ENCODE results near the gene NR1D2.

NR1D2 gene

DNA sequence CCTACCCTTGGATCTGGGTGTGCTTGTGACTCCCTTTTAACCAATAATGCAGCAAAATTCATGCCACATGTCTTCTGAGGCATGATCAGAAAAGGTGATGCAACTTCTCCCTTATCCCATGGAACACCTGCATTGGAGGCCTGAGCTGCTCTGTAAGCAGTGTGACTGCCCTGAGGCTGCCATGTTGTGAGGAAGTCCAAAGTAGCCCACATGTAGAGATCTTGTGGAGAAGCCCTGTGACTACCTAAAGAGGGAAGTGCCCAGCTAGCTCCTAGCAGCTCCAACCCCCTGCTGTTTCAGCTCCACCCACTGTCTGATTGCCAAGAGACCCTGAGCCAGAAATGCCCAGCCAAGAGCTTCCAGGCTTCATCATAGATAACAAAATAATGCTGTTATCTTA is 6.4 kb upstream of the NR1D2 start:
- in situ Hi-C loops (cut with HindIII; ENCODE audit: low pct_ligation_motif_present, low sequenced_read_pairs): no loop called here
- TF ChIP-seq, protein P1, sequence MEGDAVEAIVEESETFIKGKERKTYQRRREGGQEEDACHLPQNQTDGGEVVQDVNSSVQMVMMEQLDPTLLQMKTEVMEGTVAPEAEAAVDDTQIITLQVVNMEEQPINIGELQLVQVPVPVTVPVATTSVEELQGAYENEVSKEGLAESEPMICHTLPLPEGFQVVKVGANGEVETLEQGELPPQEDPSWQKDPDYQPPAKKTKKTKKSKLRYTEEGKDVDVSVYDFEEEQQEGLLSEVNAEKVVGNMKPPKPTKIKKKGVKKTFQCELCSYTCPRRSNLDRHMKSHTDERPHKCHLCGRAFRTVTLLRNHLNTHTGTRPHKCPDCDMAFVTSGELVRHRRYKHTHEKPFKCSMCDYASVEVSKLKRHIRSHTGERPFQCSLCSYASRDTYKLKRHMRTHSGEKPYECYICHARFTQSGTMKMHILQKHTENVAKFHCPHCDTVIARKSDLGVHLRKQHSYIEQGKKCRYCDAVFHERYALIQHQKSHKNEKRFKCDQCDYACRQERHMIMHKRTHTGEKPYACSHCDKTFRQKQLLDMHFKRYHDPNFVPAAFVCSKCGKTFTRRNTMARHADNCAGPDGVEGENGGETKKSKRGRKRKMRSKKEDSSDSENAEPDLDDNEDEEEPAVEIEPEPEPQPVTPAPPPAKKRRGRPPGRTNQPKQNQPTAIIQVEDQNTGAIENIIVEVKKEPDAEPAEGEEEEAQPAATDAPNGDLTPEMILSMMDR (IDR thresholded peaks at IDR 0.05; ENCODE audit: low read depth, low read length, missing control alignments): no peak
- no peak overlapping the region for H3K4me3 ChIP-seq (ENCODE audit: low read depth, low read length)
- no peak overlapping the region for H3K27ac ChIP-seq
- no peaks in the 10 kb centered on the region for H3K27me3 ChIP-seq (replicated peaks)
- no peak for DNase-seq
- H3K36me3 ChIP-seq (replicated peaks): no peaks in the 10 kb centered on the region

DNA sequence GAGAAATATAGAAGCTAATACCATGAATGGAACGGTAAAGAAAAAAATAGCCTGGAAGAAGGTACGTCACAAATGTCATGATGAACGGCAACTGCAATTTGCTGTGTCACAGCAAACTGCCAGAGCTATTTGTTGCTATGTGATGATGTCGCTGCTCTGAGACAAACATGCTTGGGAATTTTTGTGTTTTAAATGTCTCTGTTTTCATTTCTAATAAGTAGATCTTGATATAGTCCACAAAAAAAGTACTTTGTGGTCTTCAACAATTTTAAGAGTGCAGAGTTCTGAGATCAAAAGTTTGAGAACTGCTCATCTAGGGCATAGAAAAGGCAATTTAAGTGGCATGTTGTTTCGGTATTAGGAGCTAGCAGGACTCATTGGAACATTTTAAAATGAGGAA is 4.3 kb upstream of the NR1D2 start:
- Histone ChIP-seq H3K36me3 (replicated peaks) (no peaks in the 10 kb centered on the region), H3K4me3 (ENCODE audit: low read depth, low read length) (no peak overlapping the region), H3K27me3 (replicated peaks) (no peaks in the 10 kb centered on the region), H3K27ac (no peak overlapping the region)
- TF ChIP-seq, protein P1 (IDR thresholded peaks at IDR 0.05; ENCODE audit: low read depth, low read length, missing control alignments): no peak
- no peak for DNase-seq
- in situ Hi-C loops (cut with HindIII; ENCODE audit: low pct_ligation_motif_present, low sequenced_read_pairs): no loop called here

DNA sequence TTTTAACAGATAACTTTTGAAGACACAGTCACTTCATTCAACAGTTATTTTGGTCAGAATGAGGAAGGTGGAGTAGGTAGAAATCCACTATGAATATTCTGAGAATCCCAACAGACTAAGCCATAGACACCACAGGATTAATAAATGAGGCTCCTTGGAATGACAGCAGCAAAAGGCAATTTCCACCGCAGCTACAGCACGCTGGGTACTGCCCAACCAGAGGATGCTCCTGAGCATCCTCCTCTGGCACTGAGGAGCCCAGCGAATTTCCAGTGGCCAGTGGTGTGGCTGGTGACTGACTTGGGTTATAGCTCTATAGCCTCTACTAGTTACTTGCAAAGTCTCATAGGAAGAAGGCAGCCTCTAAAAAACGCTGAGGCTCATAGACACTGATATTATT is 3.6 kb upstream of the NR1D2 start:
- TF ChIP-seq, protein P1 (IDR thresholded peaks at IDR 0.05; ENCODE audit: low read depth, low read length, missing control alignments): no peak
- no peak overlapping the region for H3K27ac ChIP-seq
- H3K27me3 ChIP-seq (replicated peaks): no peaks in the 10 kb centered on the region
- no peak overlapping the region for H3K4me3 ChIP-seq (ENCODE audit: low read depth, low read length)
- no peaks in the 10 kb centered on the region for H3K36me3 ChIP-seq (replicated peaks)
- no peak for DNase-seq
- in situ Hi-C loops (cut with HindIII; ENCODE audit: low pct_ligation_motif_present, low sequenced_read_pairs): no loop called here

DNA sequence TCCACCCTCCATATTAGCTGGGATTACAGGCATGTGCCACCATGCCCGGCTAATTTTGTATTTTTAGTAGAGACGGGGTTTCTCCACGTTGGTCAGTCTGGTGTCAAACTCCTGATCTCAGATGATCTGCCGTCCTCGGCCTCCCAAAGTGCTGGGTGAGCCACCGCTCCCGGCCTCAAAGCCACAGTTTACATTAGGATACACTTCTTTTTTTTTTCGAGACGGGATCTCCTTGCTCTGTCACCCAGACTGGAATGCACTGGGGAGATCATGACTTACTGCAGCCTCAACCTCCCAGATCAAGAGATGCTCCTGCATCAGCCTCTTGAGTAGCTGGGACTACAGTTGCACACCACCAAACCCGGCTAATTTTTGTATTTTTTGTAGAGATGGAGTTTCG is 2.5 kb upstream of the NR1D2 start:
- no peak overlapping the region for H3K4me3 ChIP-seq (ENCODE audit: low read depth, low read length)
- in situ Hi-C loops (cut with HindIII; ENCODE audit: low pct_ligation_motif_present, low sequenced_read_pairs): no loop called here
- DNase-seq: no peak
- H3K36me3 ChIP-seq (replicated peaks): no peaks in the 10 kb centered on the region
- no peaks in the 10 kb centered on the region for H3K27me3 ChIP-seq (replicated peaks)
- no peak overlapping the region for H3K27ac ChIP-seq
- TF ChIP-seq, protein P1 (IDR thresholded peaks at IDR 0.05; ENCODE audit: low read depth, low read length, missing control alignments): no peak

DNA sequence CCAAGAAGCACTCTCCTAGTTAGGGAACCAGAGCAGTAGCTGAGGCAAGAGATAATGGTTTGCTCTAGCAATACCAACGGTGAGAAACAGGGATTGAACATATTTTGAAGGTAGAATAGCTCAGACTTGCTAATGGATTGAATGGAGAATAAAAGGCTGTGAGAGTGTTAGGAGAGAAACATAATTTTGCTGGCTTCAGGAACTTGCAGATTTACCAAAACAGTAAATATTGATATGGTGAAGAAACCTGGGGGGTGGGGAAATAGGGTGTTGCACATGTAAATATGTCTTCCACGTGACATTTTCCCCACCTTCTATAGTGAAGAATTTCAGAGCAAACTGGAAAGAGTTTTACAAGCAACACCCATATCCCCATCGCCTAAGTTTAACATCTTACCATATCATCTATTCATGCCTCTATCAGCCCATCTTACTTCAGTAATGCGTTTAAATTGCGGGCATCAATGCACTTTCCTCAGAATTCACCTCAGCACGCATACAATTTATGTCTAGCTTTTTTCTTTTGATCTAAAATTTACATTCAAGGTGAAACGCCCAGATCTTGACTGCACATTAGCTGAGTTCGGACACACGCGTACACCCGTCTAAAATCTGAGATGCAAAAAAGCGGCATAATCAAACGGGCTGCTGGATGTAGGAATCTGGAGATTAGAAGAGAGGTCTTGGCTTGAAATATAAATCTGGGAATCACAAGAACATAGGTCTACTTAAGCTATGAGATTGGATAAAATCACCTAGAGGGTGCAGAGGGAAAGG is 891 bp upstream of the NR1D2 start:
- no peak overlapping the region for H3K27ac ChIP-seq
- H3K4me3 ChIP-seq (ENCODE audit: low read depth, low read length): peak overlapping the region; percentile 71
- in situ Hi-C loops (cut with HindIII; ENCODE audit: low pct_ligation_motif_present, low sequenced_read_pairs): no loop called here
- DNase-seq: no peak
- TF ChIP-seq, protein P1 (IDR thresholded peaks at IDR 0.05; ENCODE audit: low read depth, low read length, missing control alignments): no peak
- H3K27me3 ChIP-seq (replicated peaks): no peaks in the 10 kb centered on the region
- H3K36me3 ChIP-seq (replicated peaks): no peaks in the 10 kb centered on the region

DNA sequence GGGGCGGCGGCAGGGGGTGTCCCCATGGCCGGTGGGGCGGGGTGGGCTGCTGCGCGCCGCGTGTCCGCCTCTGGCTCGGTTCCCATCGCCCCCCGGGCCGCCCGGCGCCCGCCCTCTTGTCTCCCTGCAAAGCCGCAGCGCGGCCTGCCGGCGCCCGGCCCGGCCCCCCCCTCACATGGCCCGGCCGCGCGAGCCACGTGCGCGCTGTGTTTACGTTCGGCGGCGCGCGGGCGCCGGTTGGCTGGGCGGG is 502 bp downstream of the NR1D2 start:
- Histone ChIP-seq H3K27ac (peak overlapping the region; percentile 87), H3K4me3 (ENCODE audit: low read depth, low read length) (peak overlapping the region; percentile 71), H3K36me3 (replicated peaks) (no peaks in the 10 kb centered on the region), H3K27me3 (replicated peaks) (no peaks in the 10 kb centered on the region)
- TF ChIP-seq, protein P1 (IDR thresholded peaks at IDR 0.05; ENCODE audit: low read depth, low read length, missing control alignments): no peak
- no peak for DNase-seq
- in situ Hi-C loops (cut with HindIII; ENCODE audit: low pct_ligation_motif_present, low sequenced_read_pairs): no loop called here

Data from brain microvascular endothelial cell (primary cell).